ENCODE measurements around the gene TFDP1.

TFDP1 gene

GRCh38 chr13:113647351-113648215 is 63.0 kb downstream of the TFDP1 start:
- H3K4me3 ChIP-seq: no peak overlapping the region
- no peak for DNase-seq (ENCODE audit: low spot score in 2 of 2)
- no peaks in the 10 kb centered on the region for H3K27me3 ChIP-seq (ENCODE audit: low read depth)
- no peaks in the 10 kb centered on the region; the same call in 1 of the 2 replicates for H3K36me3 ChIP-seq (replicated peaks)
- in situ Hi-C loops (cut with MboI; ENCODE audit: low sequenced_read_pairs): no loop called here
- H3K9me3 ChIP-seq: no peaks in the 10 kb centered on the region
- no peaks in the 10 kb centered on the region for H3K4me1 ChIP-seq

DNA sequence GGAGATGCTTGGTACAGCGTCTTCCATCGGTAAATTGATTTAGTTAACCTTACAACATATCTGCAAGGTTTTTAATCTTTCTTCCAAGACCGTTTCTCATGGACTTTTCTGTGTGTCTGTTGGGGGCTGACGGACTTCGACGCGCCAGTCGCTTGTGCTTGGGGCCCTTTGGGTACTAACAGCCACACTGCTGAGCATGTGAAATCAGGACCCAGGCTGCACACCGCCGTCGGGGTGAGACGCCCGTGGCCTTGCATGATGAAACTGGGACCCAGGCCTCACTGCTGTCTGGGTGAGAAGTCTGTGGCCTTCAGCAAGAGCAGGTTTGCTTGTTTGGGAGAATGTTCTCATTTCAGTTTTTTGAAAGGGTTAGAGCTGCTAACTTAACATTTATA is 63.7 kb downstream of the TFDP1 start:
- Histone ChIP-seq H3K4me1 (no peaks in the 10 kb centered on the region), H3K27me3 (ENCODE audit: low read depth) (no peaks in the 10 kb centered on the region), H3K36me3 (replicated peaks) (no peaks in the 10 kb centered on the region; the same call in 1 of the 2 replicates), H3K4me3 (no peak overlapping the region), H3K9me3 (no peaks in the 10 kb centered on the region)
- in situ Hi-C loops (cut with MboI; ENCODE audit: low sequenced_read_pairs): no loop called here
- DNase-seq (ENCODE audit: low spot score in 2 of 2): no peak

- H3K36me3 ChIP-seq (replicated peaks): no peaks in the 10 kb centered on the region; the same call in 1 of the 2 replicates
- H3K4me1 ChIP-seq: no peaks in the 10 kb centered on the region
- no peak overlapping the region for H3K4me3 ChIP-seq
- no peaks in the 10 kb centered on the region for H3K9me3 ChIP-seq
- in situ Hi-C loops (cut with MboI; ENCODE audit: low sequenced_read_pairs): no loop called here
- DNase-seq (ENCODE audit: low spot score in 2 of 2): no peak
- H3K27me3 ChIP-seq (ENCODE audit: low read depth): no peaks in the 10 kb centered on the region
Observed at GRCh38 chr13:113649212-113649611, 64.7 kb downstream of the TFDP1 start.

- in situ Hi-C loops (cut with MboI; ENCODE audit: low sequenced_read_pairs): no loop called here
- no peaks in the 10 kb centered on the region for H3K9me3 ChIP-seq
- DNase-seq (ENCODE audit: low spot score in 2 of 2): no peak
- H3K4me1 ChIP-seq: no peaks in the 10 kb centered on the region
- no peaks in the 10 kb centered on the region; the same call in 1 of the 2 replicates for H3K36me3 ChIP-seq (replicated peaks)
- H3K4me3 ChIP-seq: no peak overlapping the region
- H3K27me3 ChIP-seq (ENCODE audit: low read depth): no peaks in the 10 kb centered on the region
Observed at GRCh38 chr13:113650275-113650674, 65.7 kb downstream of the TFDP1 start.

DNA sequence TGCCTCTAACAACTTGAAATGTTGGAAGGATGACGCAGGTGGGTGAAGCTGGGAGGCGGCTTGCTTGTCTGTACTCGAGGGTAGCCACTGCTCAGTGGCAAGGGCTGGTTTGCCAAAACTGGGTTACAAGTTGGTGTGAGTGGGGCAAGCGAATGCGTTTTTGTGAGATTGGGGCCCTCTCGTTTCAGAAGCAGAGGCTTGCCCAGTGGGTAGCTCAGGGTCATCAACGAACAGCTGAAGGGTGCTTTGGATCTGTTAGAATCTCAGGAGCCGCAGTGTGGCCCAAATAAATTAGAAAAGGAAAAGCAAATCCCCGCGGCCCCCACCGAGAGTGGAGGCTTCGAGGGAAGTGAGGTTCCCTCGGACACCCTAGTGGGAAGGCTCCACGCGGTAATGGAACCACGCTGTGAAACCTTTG is 66.2 kb downstream of the TFDP1 start:
- no peaks in the 10 kb centered on the region for H3K4me1 ChIP-seq
- DNase-seq (ENCODE audit: low spot score in 2 of 2): no peak
- no peak overlapping the region for H3K4me3 ChIP-seq
- in situ Hi-C loops (cut with MboI; ENCODE audit: low sequenced_read_pairs): no loop called here
- no peaks in the 10 kb centered on the region for H3K27me3 ChIP-seq (ENCODE audit: low read depth)
- no peaks in the 10 kb centered on the region; the same call in 1 of the 2 replicates for H3K36me3 ChIP-seq (replicated peaks)
- no peaks in the 10 kb centered on the region for H3K9me3 ChIP-seq

- Histone ChIP-seq H3K27me3 (ENCODE audit: low read depth) (no peaks in the 10 kb centered on the region), H3K4me1 (no peaks in the 10 kb centered on the region), H3K4me3 (no peak overlapping the region), H3K9me3 (no peaks in the 10 kb centered on the region), H3K36me3 (replicated peaks) (no peaks in the 10 kb centered on the region)
- no peak for DNase-seq (ENCODE audit: low spot score in 2 of 2)
- in situ Hi-C loops (cut with MboI; ENCODE audit: low sequenced_read_pairs): no loop called here
Observed at GRCh38 chr13:113651511-113652403, 67.2 kb downstream of the TFDP1 start.

- Histone ChIP-seq H3K4me1 (no peaks in the 10 kb centered on the region), H3K9me3 (no peaks in the 10 kb centered on the region), H3K27me3 (ENCODE audit: low read depth) (no peaks in the 10 kb centered on the region), H3K4me3 (no peak overlapping the region), H3K36me3 (replicated peaks) (no peaks in the 10 kb centered on the region)
- no peak for DNase-seq (ENCODE audit: low spot score in 2 of 2)
- in situ Hi-C loops (cut with MboI; ENCODE audit: low sequenced_read_pairs): no loop called here
Observed at GRCh38 chr13:113652404-113653263, 68.1 kb downstream of the TFDP1 start.

DNA sequence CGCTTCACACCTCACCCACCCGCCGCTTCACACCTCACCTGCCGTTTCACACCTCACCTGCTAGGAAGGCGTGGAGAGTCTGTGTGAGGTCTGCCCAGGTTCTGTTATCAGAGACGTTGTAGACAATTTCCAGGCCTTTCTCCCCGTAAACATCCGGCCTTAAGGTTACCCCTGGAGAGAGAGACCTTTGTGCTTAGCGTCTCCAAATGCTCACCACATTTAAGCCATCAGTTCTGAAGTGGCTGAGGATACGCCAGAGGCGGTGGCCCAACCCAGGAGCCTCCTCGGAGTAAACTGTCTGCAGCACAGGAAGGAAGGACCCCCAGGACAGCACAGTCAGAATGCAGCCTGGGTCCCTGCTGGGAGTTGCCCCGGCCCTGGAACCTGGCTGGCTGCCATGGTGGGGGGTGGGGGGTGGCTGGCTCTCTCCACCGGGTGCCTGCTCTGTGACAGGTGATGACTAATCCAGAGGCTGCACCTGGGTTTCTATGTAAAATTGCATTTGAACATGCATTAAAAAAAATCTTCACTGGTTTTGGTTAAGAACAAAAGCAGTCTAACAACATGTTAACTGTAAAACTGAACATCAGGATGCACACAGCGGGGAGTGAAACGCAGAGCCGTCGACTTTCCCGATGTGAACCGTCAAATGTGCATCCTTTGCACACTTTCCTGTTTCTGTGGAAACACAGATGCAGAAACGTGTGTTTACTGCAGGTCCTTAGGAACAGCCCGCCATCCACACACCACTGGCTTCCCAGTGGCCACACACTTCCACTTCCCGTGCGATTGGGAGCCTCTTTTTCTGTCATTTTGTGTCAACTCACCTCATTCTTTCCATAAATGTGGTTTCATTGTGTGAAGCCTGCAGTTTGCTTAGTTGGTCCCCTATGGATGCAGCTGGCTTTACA is 69.0 kb downstream of the TFDP1 start:
- in situ Hi-C loops (cut with MboI; ENCODE audit: low sequenced_read_pairs): no loop called here
- DNase-seq (ENCODE audit: low spot score in 2 of 2): no peak
- Histone ChIP-seq H3K9me3 (no peaks in the 10 kb centered on the region), H3K36me3 (replicated peaks) (no peaks in the 10 kb centered on the region), H3K4me1 (no peaks in the 10 kb centered on the region), H3K27me3 (ENCODE audit: low read depth) (no peaks in the 10 kb centered on the region), H3K4me3 (no peak overlapping the region)

GRCh38 chr13:113654175-113654560 is 69.6 kb downstream of the TFDP1 start:
- no peaks in the 10 kb centered on the region for H3K36me3 ChIP-seq (replicated peaks)
- DNase-seq (ENCODE audit: low spot score in 2 of 2): no peak
- no peaks in the 10 kb centered on the region for H3K27me3 ChIP-seq (ENCODE audit: low read depth)
- no peaks in the 10 kb centered on the region for H3K4me1 ChIP-seq
- H3K4me3 ChIP-seq: no peak overlapping the region
- no peaks in the 10 kb centered on the region for H3K9me3 ChIP-seq
- in situ Hi-C loops (cut with MboI; ENCODE audit: low sequenced_read_pairs): no loop called here

DNA sequence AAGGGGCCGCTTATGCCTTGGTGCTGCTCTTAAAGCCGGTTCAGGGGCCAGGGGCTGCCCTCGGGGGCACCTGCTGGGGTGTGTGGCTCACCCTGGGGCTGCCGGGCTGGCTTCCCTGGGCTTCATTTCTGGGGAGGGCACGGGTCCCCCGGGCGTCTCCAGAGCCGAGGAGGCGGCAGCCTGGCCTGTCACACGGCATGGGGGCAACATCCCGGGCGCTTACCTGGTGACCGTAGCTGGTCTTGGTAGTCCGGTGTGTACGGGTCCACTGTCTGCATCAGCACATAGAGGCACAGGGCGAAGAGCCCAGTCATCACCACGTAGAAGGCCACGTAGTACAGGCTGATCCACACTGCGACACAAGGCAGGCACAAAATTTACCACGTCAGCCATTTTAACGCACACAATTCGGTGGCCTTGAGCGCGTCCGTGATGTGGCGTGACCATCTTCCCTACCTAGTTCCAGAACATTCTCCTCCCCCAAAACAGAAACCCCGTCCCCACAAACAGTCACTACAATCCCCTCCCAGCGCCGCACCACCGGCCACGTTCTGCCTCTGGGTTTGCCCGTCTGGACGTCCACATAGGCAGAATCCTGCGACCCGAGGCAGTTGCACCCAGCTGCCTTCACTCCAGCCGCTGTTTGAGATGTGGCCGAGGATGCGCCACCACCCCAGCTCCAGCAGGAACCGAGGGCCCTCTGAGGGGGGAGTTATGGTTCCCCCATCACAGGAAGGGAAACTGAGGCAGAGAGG is 70.2 kb downstream of the TFDP1 start:
- H3K9me3 ChIP-seq: no peaks in the 10 kb centered on the region
- in situ Hi-C loops (cut with MboI; ENCODE audit: low sequenced_read_pairs): no loop called here
- H3K4me1 ChIP-seq: no peaks in the 10 kb centered on the region
- DNase-seq (ENCODE audit: low spot score in 2 of 2): no peak
- no peak overlapping the region for H3K4me3 ChIP-seq
- H3K36me3 ChIP-seq (replicated peaks): no peaks in the 10 kb centered on the region
- H3K27me3 ChIP-seq (ENCODE audit: low read depth): no peaks in the 10 kb centered on the region

DNA sequence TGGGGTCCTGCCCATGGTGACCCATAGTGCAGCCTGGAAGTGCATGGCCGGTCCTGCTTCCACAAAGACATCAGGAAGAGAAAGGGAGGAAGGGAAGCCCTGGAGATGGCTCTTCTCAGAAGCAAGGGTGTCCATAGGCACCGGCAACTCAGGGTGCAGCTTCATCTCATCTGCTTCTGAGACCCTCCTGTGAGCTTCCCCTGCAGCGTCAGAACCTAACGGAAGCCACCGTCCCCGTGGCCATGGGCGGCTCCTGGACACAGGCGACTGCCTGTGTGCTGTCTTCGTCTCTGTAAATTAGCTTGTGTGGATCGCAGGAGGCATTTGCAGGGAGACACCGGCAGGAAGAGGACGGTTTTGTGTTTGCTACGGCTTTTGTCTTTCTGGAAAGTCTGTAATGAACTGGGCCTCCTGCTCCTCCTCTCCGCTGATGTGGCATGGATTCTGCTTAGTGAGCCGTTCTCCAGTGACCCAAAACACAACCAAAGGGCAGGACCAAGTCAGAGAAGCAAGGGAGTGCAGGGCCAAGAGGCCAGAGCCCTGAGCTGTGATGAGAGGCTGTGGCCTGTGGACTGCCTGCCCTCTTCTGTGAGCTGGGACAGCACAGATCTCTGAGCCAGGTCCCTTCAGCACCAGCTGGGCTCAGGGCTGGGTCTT is 70.9 kb downstream of the TFDP1 start:
- H3K4me1 ChIP-seq: no peaks in the 10 kb centered on the region
- H3K9me3 ChIP-seq: no peaks in the 10 kb centered on the region
- H3K27me3 ChIP-seq (ENCODE audit: low read depth): no peaks in the 10 kb centered on the region
- DNase-seq (ENCODE audit: low spot score in 2 of 2): no peak
- in situ Hi-C loops (cut with MboI; ENCODE audit: low sequenced_read_pairs): no loop called here
- H3K36me3 ChIP-seq (replicated peaks): no peaks in the 10 kb centered on the region
- no peak overlapping the region for H3K4me3 ChIP-seq

All from HAP-1 (cell line).